ENCODE data around the gene ISG15.
"Not testable (repeated sequence)": the region's sequence is repeated elsewhere in the genome, so short reads cannot be mapped to it uniquely, and the experiment has no call there.

The ISG15 gene

DNA sequence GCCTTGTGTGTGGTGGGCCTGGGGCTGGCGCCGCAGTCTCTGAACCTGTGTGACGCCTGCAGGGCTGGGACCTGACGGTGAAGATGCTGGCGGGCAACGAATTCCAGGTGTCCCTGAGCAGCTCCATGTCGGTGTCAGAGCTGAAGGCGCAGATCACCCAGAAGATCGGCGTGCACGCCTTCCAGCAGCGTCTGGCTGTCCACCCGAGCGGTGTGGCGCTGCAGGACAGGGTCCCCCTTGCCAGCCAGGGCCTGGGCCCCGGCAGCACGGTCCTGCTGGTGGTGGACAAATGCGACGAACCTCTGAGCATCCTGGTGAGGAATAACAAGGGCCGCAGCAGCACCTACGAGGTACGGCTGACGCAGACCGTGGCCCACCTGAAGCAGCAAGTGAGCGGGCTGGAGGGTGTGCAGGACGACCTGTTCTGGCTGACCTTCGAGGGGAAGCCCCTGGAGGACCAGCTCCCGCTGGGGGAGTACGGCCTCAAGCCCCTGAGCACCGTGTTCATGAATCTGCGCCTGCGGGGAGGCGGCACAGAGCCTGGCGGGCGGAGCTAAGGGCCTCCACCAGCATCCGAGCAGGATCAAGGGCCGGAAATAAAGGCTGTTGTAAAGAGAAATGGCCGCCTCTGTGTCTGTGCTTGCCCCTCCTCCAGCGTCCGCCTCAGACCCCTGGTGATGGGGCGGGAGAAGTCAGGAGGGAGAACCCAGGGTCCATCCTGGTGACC is 788 bp downstream of the ISG15 start:
- DNase-seq = no peak

DNA sequence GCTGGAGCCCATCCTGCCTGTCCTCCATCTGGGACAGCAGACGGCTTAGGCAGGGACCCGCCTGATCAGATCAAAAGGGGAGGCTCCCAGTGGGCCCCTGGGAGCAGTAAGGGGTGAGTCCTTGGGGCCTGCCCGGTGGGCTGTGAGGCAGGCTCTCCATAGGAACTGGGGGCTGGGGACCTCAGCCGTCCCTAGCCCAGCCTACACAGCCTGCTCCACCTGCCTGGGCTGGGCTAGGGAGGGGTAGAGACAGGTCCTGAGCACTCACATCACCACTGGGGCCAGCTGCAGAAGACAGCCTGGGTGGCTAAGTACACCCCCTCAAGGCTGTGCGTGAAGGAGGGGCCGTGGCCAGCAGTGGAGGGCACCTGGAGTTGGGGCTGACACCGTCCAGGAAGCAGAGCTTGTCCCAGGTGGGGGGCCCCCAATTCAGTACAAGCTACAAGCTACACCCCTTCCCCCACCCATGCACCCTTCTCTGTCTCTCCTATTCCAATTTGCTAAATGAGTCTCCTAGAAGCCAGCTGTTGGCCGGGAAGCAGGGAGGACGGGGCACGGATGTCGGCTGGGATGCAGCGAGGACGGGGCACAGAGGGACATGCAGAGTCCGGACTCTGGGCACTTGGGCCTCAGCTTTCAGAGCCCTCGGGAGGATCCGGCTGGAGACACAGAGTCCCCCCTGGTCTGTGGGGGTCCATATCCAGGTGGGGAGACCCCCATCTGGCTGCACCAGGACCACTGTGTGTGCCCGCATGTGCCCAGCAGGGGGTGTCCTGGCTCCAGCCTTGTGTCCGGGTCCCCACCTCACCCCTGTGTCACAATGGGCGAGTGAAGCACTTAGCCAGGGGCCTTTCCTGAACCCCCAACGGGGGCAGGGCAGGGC is 1.7 kb downstream of the ISG15 start:
- DNase-seq = no peak

DNA sequence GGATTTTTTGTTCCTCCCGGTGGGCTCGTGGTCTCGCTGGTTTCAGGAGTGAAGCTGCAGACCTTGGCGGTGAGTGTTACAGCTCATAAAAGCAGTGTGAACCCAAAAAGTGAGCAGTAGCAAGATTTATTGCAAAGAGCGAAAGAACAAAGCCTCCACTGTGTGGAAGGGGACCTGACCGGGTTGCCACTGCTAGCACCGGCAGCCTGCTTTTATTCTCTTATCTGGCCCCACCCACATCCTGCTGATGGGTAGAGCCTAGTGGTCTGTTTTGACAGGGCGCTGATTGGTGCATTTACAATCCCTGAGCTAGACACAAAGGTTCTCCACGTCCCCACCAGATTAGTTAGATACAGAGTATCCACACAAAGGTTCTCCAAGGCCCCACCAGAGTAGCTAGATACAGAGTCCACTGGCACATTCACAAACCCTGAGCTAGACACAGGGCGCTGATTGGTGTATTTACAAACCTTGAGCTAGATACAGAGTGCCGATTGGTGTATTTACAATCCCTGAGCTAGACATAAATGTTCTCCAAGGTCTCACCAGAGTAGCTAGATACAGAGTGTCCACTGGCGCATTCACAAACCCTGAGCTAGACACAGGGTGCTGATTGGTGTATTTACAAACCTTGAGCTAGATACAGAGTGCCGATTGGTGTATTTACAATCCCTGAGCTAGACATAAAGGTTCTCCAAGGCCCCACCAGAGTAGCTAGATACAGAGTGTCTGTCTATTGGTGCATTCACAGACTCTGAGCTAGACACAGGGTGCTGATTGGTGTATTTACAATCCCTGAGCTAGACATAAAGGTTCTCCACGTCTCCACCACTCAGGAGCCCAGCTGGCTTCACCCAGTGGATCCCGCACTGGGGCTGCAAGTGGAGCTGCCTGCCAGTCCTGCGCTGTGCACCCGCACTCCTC is 4.4 kb downstream of the ISG15 start:
- DNase-seq = not testable (repeated sequence)

DNA sequence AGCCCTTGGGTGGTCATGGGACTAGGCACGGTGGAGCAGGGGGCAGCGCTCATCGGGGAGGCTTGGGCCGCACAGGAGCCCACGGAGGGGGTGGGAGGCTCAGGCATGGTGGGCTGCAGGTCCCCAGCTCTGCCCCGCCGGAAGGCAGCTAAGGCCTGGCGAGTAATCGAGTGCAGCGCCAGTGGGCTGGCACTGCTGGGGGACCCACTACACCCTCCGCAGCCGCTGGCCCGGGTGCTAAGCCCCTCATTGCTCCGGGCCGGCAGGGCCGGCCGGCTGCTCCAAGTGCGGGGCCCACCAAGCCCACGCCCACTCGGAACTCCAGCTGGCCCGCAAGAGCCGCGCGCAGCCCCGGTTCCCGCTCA is 5.0 kb downstream of the ISG15 start:
- not testable (repeated sequence) for DNase-seq

DNA sequence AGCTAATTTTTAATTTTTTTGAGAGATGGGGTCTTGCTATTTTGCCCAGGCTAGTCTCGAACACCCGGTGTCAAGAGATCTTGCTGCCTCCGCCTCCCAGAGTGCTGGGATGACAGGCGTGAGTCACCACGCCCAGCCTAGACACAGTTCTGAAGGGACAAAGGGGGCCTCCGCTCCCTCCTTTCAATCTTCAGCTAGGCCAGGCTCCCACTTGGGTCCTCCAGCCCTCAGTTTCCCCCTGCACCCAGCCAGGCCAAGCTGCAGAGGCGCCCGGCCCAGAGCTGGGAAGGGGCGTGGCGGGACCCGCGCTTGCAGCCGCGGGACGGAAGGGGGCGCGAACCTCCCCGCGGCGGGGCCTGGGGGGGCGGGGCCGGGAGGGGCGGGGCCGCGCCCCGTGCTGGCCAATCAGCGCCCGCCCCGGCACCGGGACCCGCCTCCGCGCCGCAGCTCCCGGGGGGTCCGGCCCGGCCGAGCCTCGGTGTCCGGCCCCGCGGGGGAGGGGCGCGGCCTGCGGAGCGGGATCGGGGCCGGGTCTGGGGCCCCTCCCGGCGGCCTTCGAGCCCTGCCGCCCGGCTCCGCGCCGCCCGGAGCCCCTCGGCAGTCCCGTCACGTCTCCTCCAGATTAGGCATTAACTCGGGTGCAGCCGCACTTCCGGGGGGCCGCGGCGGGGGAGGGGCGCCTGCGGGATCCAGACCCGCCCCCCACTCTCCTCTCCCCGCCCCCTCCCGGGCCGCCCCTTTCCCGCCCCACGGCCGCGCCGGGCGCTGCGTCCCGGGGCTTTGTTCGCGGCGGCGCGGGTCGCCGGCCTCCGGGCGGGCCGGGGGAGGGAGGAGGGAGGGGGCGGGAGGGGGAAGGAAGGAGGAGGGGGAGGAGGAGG is 6.1 kb downstream of the ISG15 start:
- DNase-seq = no peak

DNA sequence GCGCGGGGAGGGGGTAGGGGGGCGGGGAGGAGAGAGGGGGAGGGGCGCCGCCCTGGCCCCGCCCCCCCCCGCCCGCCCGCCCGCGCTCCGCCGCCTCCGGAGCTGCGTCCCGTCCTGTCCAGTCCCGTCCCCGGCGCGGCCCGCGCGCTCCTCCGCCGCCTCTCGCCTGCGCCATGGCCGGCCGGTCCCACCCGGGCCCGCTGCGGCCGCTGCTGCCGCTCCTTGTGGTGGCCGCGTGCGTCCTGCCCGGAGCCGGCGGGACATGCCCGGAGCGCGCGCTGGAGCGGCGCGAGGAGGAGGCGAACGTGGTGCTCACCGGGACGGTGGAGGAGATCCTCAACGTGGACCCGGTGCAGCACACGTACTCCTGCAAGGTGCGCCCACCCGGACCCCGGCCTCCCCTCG is 6.7 kb downstream of the ISG15 start, which contains the start of gene AGRN:
TSS of gene AGRN (plus strand) at position 121 of the 405 bp plus-strand sequence. CDS start at position 174, 53 bp downstream.
- no peak for DNase-seq

DNA sequence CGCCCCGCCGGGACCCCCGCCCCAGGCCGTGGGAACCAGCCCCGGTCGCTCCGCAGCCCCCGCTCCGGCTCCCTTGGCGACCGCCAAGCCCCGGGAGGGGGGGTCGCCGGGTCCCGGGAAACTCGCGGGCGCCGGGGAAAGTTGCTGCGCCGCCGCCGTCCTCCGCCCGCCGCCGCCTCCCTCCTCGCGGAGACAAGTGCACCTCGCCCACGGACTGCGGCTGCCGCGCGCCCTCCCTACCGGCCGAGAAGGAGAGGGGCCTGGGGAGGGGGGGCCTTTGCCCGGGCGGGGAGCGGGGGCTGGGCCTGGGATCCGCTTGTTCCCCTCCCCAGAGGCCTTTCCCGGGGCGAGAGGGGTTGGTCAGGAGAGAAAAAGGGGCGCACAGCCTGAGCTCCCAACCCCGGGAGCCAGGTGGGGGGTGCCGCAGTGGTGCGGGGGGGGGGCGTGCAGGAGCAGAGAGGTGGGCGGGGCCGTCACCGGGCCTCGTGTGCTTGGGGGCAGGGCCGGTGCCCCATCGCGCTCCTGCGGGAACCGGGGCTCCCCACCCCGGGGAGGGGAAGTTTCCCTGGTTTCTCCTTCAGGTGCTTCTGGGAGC is 7.2 kb downstream of the ISG15 start:
- no peak for DNase-seq

DNA sequence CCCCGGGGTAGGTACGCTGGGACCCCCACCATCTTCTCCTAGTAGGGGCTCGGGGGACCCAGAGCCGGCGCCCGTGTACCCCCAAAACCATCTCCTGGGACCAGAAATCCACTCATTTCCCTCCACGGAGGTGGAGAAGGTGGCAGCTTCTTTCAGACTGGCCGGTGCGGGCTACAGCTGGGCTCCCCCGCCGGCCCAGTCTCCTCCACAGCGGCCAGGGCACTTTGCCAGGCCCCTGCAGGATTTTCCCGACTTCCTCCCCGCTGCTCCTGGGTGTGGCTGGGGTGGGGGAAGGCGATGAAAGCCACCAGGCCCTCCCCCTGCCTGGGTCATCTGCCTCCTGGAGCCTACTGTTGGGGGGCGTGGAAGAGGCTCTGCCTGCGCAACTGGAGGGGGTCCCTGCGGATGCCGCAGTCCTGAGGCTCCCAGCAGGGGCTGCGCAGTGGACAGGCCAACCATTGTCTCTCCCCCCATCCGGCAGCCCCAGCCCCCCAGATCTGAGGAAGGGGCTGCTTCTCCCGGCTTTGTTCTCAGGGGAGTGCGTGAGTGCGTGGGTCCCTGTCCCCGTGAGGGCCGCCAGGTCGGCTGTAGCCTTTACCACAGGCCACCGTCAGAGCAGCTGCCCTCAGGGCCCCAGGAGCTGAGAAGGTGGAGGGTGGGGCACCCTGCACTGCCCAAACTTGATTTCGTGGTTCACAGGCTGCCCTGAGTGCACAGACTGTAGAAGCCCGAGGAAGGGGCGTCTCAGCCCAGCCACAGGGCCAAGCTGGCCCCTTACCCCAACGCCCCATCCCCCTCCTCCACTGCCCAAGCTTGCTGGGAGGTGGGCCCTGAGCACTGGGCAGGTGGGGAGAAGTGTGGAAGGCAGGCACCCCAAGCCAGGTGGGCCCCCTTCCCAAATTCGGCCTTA is 8.0 kb downstream of the ISG15 start:
- DNase-seq = no peak

DNA sequence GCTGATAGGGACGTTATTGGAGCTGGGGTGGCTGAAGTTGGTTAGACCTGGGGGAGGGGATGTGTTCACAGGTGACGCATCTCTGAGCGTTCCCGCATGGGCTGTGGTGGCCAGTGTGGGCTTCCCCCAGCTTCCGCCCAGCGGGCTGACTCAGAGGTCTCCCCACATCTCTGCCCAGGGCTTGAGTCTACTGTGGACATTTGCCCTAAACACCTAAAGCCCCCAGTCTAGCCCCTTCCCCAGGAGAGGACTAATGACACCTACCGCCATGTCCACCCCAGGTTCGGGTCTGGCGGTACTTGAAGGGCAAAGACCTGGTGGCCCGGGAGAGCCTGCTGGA is 8.6 kb downstream of the ISG15 start:
- DNase-seq = no peak

DNA sequence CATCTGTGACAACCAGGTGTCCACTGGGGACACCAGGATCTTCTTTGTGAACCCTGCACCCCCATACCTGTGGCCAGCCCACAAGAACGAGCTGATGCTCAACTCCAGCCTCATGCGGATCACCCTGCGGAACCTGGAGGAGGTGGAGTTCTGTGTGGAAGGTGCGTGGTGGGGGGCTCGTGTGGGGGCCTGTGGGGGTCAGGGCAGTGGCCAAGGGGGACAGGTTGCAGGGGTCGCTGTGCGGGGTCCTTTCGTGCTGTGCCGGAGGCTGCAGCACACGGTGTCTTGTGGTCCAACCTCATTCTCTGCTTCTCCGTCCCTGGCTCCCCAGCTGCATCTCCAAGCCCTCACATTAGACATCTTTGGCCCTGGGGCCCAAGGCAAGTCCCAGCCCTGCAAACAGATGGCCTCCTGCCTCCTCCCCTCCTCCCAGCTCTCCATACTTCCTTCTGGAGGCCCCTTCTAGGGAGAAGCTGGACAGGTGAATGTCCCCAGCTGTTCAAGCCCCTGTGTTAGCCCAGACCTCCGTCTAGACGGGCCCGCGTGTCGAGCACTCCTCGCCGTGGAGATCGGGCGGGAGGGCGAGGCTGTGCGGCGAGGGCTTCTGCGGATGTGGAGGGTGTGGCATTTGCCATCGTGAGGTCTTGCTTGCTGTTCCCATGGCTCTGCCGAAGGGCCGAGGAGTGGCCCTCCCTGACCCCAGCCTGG is 9.2 kb downstream of the ISG15 start:
- no peak for DNase-seq

DNA sequence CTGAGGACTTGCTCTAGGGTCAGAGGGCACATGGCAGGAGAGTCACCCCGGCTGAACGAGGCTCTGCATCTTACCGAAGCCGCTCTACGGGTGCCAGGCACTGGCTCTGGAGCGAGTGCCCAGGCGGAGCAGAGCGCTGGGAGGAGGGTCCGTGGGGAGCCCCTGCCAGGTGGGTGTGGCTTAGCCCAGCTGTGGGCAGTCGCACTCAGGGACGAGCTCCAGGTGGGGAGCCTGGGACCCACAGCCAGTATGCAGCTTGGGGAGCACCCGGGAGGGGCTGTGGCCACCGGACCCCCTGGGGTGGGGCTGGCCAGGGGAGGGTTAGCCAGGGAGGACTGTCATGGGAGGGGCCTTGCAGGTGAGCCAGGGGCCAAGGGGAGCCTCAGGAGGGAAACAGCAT is 10.4 kb downstream of the ISG15 start:
- DNase-seq = no peak

DNA sequence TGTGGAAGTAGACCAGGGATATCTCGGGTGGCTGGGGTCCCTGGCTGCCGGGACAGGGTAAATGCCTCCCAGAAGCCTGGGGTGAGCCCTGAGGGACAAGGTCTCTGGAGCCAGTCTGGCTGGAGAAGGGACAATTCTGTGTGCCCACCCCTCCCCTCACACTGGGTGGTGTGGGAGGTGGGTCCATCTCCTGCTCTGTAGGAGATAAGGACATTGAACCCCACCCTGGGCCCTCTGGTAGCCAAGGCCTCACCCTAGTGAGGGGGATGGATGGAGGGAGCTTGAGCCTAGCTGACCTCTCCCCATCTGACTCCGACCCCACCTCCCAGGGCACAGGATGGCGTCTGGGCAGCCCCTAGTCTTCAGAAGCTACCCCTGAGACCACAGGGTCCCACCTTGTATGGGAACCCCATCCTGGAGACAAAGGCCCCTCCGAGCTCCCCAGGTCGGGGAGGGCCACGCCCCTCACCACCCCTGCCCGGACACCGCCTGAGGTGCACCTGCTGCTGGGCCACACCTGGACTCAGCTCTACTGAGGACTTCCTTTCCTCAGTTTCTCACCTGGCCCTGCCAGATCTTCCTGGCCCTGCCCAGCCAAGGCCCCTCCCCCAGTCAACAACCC is 11.0 kb downstream of the ISG15 start:
- no peak for DNase-seq

DNA sequence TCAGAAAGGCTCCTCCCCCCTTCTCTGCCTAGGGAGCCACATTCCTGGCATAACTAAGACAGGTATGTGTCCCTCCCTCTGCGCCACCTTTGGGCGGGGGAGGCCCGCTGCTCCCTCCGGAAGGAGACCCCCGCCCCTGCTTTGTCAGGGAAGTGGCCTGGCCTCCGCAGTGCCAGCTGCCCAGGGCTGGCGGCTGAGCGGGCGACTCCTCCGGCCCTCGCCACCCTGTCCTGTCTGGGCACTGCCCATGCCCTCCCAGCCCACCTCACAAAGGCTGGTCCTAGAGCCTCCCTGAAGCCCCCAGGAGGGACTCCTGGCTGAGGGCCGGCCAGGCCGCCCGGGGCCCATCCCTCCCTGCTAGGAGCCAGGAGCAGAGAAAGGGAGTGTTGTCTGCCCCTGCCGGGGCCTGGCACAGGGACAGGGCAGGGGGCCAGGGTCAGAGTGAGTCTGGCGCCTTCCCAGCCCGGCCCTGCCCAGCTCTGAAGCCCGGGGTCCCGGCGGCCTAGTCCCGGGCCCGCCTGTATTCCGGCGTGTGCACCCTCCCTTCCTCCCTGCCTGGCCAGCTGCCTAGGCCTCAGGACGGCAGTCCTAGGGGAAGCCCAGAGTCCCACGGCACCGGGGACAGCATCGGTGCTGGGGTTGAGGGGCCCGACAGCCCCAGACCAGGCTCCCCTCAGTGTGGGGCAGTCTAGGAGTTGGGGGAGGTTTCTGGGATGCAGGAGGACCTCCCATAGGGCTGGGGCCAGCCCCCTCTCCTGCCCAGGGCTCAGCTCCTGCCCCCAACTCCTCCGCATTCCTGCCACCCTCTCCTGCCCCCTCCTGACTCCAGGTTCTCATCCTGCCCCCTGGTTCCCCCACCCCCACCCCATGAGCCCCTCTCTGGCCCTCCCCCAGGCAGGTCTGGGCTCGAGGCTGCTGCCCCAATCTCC is 11.7 kb downstream of the ISG15 start:
- DNase-seq = no peak

DNA sequence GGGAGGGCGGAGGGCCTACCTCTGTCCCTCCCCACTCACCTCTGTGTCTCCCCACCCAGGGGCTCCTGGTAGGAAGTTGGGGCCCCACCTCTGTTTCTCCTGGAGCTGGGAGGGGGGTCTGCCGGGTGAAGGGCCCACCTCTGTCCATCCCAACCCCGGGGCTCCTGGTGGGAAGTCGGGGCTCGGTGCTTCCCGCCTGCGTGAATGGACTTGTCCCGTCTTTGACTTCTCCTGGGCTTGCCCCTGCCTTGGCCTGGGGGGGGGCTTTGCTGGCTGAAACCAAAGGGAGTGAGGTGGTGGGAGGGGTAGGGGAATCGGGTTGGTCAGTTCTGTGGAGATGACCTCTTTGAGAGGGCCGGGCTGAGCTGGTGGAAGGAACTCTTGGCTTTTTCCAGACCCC is 12.4 kb downstream of the ISG15 start:
- no peak for DNase-seq

DNA sequence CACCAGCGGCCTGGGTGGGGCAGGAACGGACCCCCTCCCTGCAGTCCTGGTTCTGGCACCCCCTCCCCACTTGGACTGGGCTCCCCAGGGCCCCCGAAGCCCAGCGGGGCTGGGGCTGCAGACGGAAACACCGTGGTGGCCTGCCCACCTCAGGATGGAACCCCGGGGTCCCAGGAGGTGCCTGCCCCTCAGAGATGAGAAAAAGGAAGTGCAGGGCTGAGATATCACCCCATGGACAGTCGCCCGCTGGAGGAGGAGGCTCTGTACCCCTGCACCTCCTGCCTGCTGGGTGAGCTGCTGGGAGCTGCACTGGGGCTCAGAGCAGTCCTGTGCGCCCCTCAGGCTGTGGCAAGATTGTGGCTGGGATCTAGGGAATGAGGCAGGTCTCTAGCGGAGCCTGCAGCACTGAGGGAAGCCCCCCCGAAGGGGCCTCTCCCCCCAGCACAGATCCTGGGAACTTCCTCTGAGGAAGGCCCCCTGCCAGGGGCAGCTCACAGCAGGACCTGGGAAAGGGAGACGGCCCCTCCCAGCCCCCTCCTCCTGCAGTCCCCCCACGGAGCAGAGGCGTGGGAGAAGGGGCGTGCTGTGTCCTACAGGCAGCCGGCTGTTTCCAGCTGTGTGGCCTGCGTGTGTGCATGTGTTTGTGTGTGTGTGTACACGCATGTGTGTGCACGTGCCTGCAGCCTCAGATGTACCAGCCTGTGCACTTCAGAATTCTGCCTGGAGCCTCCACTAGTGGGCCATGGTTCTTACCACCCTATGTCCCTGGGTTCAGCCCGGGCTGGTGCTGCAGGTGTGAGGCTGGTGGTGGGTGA is 13.5 kb downstream of the ISG15 start:
- DNase-seq = no peak

DNA sequence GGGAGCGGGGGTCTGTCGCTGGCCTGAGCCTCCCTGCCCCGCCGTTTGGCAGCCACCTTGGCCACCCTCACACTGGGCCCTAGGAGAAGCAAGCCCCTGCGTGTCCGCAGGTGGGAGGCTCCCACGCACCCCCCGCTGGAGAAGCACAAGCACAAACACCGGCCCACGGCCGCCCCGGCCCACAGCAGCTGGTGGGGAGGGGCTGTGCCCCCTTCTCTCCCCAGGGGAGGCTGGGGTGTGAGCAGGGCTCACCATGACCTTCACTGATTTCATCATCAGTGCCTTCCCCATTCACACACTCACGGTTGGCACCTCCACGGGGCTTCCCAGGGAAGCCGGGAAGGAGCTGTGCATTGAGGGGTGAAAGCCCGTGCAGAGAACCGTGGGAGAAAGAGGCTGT is 14.5 kb downstream of the ISG15 start:
- no peak for DNase-seq

DNA sequence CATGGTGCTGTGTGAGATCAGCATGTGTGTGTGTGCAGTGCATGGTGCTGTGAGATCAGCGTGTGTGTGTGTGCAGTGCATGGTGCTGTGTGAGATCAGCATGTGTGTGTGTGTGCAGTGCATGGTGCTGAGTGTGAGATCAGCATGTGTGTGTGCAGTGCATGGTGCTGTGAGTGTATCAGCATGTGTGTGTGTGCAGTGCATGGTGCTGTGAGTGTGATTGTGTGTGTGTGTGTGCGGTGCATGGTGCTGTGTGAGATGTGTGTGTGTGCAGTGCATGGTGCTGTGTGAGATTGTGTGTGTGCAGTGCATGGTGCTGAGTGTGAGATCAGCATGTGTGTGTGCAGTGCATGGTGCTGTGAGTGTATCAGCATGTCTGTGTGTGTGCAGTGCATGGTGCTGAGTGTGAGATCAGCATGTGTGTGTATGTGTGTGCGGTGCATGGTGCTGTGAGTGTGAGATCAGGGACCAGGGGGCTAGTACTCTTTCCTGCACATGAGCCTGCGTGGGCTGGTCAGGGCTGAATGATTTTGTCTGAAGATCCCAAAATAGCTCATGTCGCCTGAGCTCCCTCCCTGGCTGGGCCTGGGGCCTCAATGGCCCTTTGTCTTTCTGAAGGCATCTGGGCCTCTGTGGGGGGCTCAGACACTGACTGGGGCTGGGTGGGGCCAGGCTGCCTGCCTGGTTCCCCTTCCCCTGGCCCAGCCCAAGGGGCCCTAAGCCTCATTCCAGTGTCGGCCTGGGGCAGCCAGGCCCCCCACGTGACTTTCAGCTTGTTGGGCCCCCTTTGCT is 17.8 kb downstream of the ISG15 start:
- DNase-seq = not testable (repeated sequence)
